ENCODE measurements around the gene TCF7L1.
"Not testable (repeated sequence)": the region's sequence is repeated elsewhere in the genome, so short reads cannot be mapped to it uniquely, and the experiment has no call there.

Gene TCF7L1

GRCh38 chr2:85340034-85340892 lies 207.1 kb downstream of the TCF7L1 start:
- no peak overlapping the region for H3K4me2 ChIP-seq (ENCODE audit: low read depth, low read length)

GRCh38 chr2:85341269-85342029 lies 208.3 kb downstream of the TCF7L1 start:
- Histone ChIP-seq H3F3A (ENCODE audit: insufficient read depth, low read length) (0 out of 2 replicates have a peak, but pooled peaks cover 5% of the 10 kb centered on the region), H2AFZ (ENCODE audit: low read length) (no peak overlapping the region), H3K27ac (ENCODE audit: low read length) (no peak overlapping the region), H3K4me3 (ENCODE audit: low read length) (no peak overlapping the region), H3K36me3 (replicated peaks; ENCODE audit: insufficient read depth, low read length) (no peaks in the 10 kb centered on the region), H4K20me1 (ENCODE audit: insufficient read depth, low read length) (no peaks in the 10 kb centered on the region), H3K9ac (ENCODE audit: low read length) (no peak overlapping the region), H3K9me3 (replicated peaks; ENCODE audit: insufficient read depth, low read length) (no peaks in the 10 kb centered on the region), H3K4me1 (ENCODE audit: low read length) (0 out of 2 replicates have a peak, but pooled peaks cover 4% of the 10 kb centered on the region), H3K27me3 (replicated peaks; ENCODE audit: insufficient read depth, low read length) (no peaks in the 10 kb centered on the region), H3K9me2 (replicated peaks; ENCODE audit: insufficient read depth, low read length) (no peaks in the 10 kb centered on the region), H3K79me2 (ENCODE audit: low read length) (no peaks in the 10 kb centered on the region), H3K4me2 (ENCODE audit: low read depth, low read length) (no peak overlapping the region)
- no peak for TF ChIP-seq EZH2 (optimal IDR thresholded peaks at IDR 0.05; ENCODE audit: low read depth, low read length)
- TF ChIP-seq EZH2phosphoT487 (IDR thresholded peaks at IDR 0.05; ENCODE audit: low read length) = no peak
- no peak for TF ChIP-seq CTCF (IDR thresholded peaks at IDR 0.05; ENCODE audit: low read length)
- DNase-seq = no peak

More at GRCh38 chr2:85340034-85340892, 207.1 kb downstream of the TCF7L1 start:
- Histone ChIP-seq H3K36me3 (replicated peaks; ENCODE audit: insufficient read depth, low read length) (no peaks in the 10 kb centered on the region), H3K9me3 (replicated peaks; ENCODE audit: insufficient read depth, low read length) (no peaks in the 10 kb centered on the region), H3F3A (ENCODE audit: insufficient read depth, low read length) (0 out of 2 replicates have a peak, but pooled peaks cover 5% of the 10 kb centered on the region), H3K4me3 (ENCODE audit: low read length) (no peak overlapping the region), H3K27me3 (replicated peaks; ENCODE audit: insufficient read depth, low read length) (no peaks in the 10 kb centered on the region), H3K9ac (ENCODE audit: low read length) (no peak overlapping the region), H3K4me1 (ENCODE audit: low read length) (0 out of 2 replicates have a peak, but pooled peaks cover 4% of the 10 kb centered on the region), H2AFZ (ENCODE audit: low read length) (no peak overlapping the region), H3K27ac (ENCODE audit: low read length) (no peak overlapping the region), H3K79me2 (ENCODE audit: low read length) (no peaks in the 10 kb centered on the region), H3K9me2 (replicated peaks; ENCODE audit: insufficient read depth, low read length) (no peaks in the 10 kb centered on the region), H4K20me1 (ENCODE audit: insufficient read depth, low read length) (no peaks in the 10 kb centered on the region)
- DNase-seq = no peak
- TF ChIP-seq EZH2phosphoT487 (IDR thresholded peaks at IDR 0.05; ENCODE audit: low read length) = no peak
- TF ChIP-seq CTCF (IDR thresholded peaks at IDR 0.05; ENCODE audit: low read length) = no peak
- TF ChIP-seq EZH2 (optimal IDR thresholded peaks at IDR 0.05; ENCODE audit: low read depth, low read length) = no peak

- Histone ChIP-seq H3K36me3 (replicated peaks; ENCODE audit: insufficient read depth, low read length) (no peaks in the 10 kb centered on the region), H3K27me3 (replicated peaks; ENCODE audit: insufficient read depth, low read length) (no peaks in the 10 kb centered on the region), H4K20me1 (ENCODE audit: insufficient read depth, low read length) (no peaks in the 10 kb centered on the region), H3K9ac (ENCODE audit: low read length) (no peak overlapping the region), H3K79me2 (ENCODE audit: low read length) (no peaks in the 10 kb centered on the region), H3K9me2 (replicated peaks; ENCODE audit: insufficient read depth, low read length) (no peaks in the 10 kb centered on the region), H3F3A (ENCODE audit: insufficient read depth, low read length) (0 out of 2 replicates have a peak, but pooled peaks cover 5% of the 10 kb centered on the region), H3K27ac (ENCODE audit: low read length) (no peak overlapping the region), H2AFZ (ENCODE audit: low read length) (no peak overlapping the region), H3K4me3 (ENCODE audit: low read length) (no peak overlapping the region), H3K4me2 (ENCODE audit: low read depth, low read length) (no peak overlapping the region), H3K4me1 (ENCODE audit: low read length) (0 out of 2 replicates have a peak, but pooled peaks cover 4% of the 10 kb centered on the region), H3K9me3 (replicated peaks; ENCODE audit: insufficient read depth, low read length) (no peaks in the 10 kb centered on the region)
- DNase-seq = no peak
- TF ChIP-seq CTCF (IDR thresholded peaks at IDR 0.05; ENCODE audit: low read length) (no peak), EZH2phosphoT487 (IDR thresholded peaks at IDR 0.05; ENCODE audit: low read length) (no peak), EZH2 (optimal IDR thresholded peaks at IDR 0.05; ENCODE audit: low read depth, low read length) (no peak)
Observed at GRCh38 chr2:85342156-85342555, 209.0 kb downstream of the TCF7L1 start.

GRCh38 chr2:85343207-85343895 lies 210.2 kb downstream of the TCF7L1 start:
- H3K36me3 ChIP-seq (replicated peaks; ENCODE audit: insufficient read depth, low read length); H4K20me1 ChIP-seq (ENCODE audit: insufficient read depth, low read length): not testable (repeated sequence)

More at GRCh38 chr2:85343207-85343895, 210.2 kb downstream of the TCF7L1 start:
- H3K27me3 ChIP-seq (replicated peaks; ENCODE audit: insufficient read depth, low read length); H3K27ac ChIP-seq (ENCODE audit: low read length); H2AFZ ChIP-seq (ENCODE audit: low read length); H3K9me3 ChIP-seq (replicated peaks; ENCODE audit: insufficient read depth, low read length); H3K9me2 ChIP-seq (replicated peaks; ENCODE audit: insufficient read depth, low read length); H3F3A ChIP-seq (ENCODE audit: insufficient read depth, low read length); H3K4me1 ChIP-seq (ENCODE audit: low read length); H3K9ac ChIP-seq (ENCODE audit: low read length); H3K79me2 ChIP-seq (ENCODE audit: low read length); DNase-seq; H3K4me3 ChIP-seq (ENCODE audit: low read length); H3K4me2 ChIP-seq (ENCODE audit: low read depth, low read length): not testable (repeated sequence)

Measured in MM.1S (cell line).